PC-3 (cell line): Measurements from ENCODE around the gene CDC37L1. TPM values are rescaled to one million over a fixed set of nuclear protein-coding genes. Genes with fewer than 3 reads are reported as not detected.
A peak's percentile ranks its signal among the peaks of the same experiment; 100 is the strongest.

Experiments used
- ATAC-seq: fragments of 200-7000 bp; cut with Tn5 transposase; 2 replicates; pipeline ENCODE4 v1.9.1; 2020; ENCODE audit warnings: mild to moderate bottlenecking, moderate library complexity
- BruUV-seq: library from RNA; stranded (reverse); fragments of 400-500 nt; replicated peaks from 2 replicates; lab custom pipeline; 2021; lab: Mats Ljungman, UMichigan
- CTCF ChIA-PET: fragments of 300-600 bp; sonication (Branson Sonifier 250); formaldehyde crosslinking; loops from one replicate; lab custom pipeline; 2022; ENCODE audit warnings: antibody characterized with exemption; lab: Charles Lee
- POLR2A ChIA-PET: fragments of 300-600 bp; sonication (Branson Sonifier 250); formaldehyde crosslinking; loops from one replicate; lab custom pipeline; 2022; ENCODE audit warnings: antibody characterized with exemption; ENCODE audit not compliant: unreplicated experiment; lab: Charles Lee
- DNase-seq: peaks from one replicate; pipeline ENCODE4 v3.0.0-alpha.2; 2015
- H2AFZ ChIP-seq: fragments of 300-600 bp; sonication (generic); 2 replicates; pipeline ENCODE4 v1.6.0; 2016; ENCODE audit warnings: antibody characterized with exemption, low read length
- H3F3A ChIP-seq: fragments of 300-600 bp; sonication (generic); one replicate; pipeline ENCODE4 v1.6.0; 2017; ENCODE audit warnings: antibody characterized with exemption, low read length, control low read depth, mild to moderate bottlenecking; ENCODE audit not compliant: unreplicated experiment
- H3K27ac ChIP-seq: fragments of 300-600 bp; sonication (generic); 2 replicates; pipeline ENCODE4 v1.5.1; 2016; ENCODE audit warnings: mild to moderate bottlenecking, low read length
- H3K27me3 ChIP-seq: fragments of 300-600 bp; sonication (generic); 2 replicates; pipeline ENCODE4 v1.6.1; 2016; ENCODE audit warnings: low read length, mixed read lengths
- H3K36me3 ChIP-seq: fragments of 300-600 bp; sonication (generic); 2 replicates; pipeline ENCODE4 v1.6.1; 2016; ENCODE audit warnings: low read depth, mixed run types, low read length, mixed read lengths
- H3K4me1 ChIP-seq: fragments of 300-600 bp; sonication (generic); 2 replicates; pipeline ENCODE4 v1.5.1; 2016; ENCODE audit warnings: low read length; ENCODE audit not compliant: insufficient read depth
- H3K4me2 ChIP-seq: fragments of 300-600 bp; sonication (generic); 2 replicates; pipeline ENCODE4 v1.6.0; 2016; ENCODE audit warnings: low read length
- H3K4me3 ChIP-seq: fragments of 300-600 bp; sonication (generic); 2 replicates; pipeline ENCODE4 v1.5.1; 2016; ENCODE audit warnings: mild to moderate bottlenecking, low read length, mixed read lengths
- H3K79me2 ChIP-seq: fragments of 300-600 bp; sonication (generic); 2 replicates; pipeline ENCODE4 v1.6.1; 2017; ENCODE audit warnings: low read length, mixed read lengths
- H3K9ac ChIP-seq: fragments of 300-600 bp; sonication (generic); 2 replicates; pipeline ENCODE4 v1.6.0; 2016; ENCODE audit warnings: mild to moderate bottlenecking, low read length
- H3K9me2 ChIP-seq: fragments of 300-600 bp; sonication (generic); replicated peaks from 2 replicates; pipeline ENCODE4 v1.6.1; 2016; ENCODE audit warnings: mixed run types, low read length, mixed read lengths
- H3K9me3 ChIP-seq: fragments of 300-600 bp; sonication (generic); 2 replicates; pipeline ENCODE4 v1.6.1; 2016; ENCODE audit warnings: low read length, mixed read lengths
- H4K20me1 ChIP-seq: fragments of 300-600 bp; sonication (generic); 2 replicates; pipeline ENCODE4 v1.6.1; 2016; ENCODE audit warnings: low read length, mixed read lengths
- EZH2 ChIP-seq: fragments of 300-600 bp; sonication (generic); IDR thresholded peaks from one replicate; pipeline ENCODE4 v1.6.1; 2017; ENCODE audit warnings: antibody characterized with exemption, mild to moderate bottlenecking, low read length; ENCODE audit not compliant: unreplicated experiment
- EZH2phosphoT487 ChIP-seq: fragments of 300-600 bp; sonication (generic); IDR thresholded peaks from 2 replicates; pipeline ENCODE4 v1.6.1; 2018; ENCODE audit warnings: mild to moderate bottlenecking, antibody characterized with exemption, low read length, borderline replicate concordance
- intact Hi-C: fragments of 100-400 bp; cut with micrococcal nuclease; formaldehyde crosslinking; loops from 2 replicates; pipeline ENCODE4 v1.9.0; 2023
- total RNA-seq: library from RNA; depleted of rRNA; stranded (reverse); fragments of >200 nt; gene quantifications from 2 replicates; pipeline ENCODE4 v1.2.3, GENCODE V29; 2014
- TF ChIP-seq, protein P1 (sequence below): fragments of 300-600 bp; sonication (generic); conservative IDR thresholded peaks from 2 replicates; pipeline ENCODE4 v1.5.1; 2017; ENCODE audit warnings: antibody characterized with exemption, low read depth, mild to moderate bottlenecking, low read length

Gene CDC37L1
- total RNA-seq, 1 experiment from 2014 or later: 5.1 TPM

GRCh38 chr9:4700091-4700490 lies 20.7 kb downstream of the CDC37L1 start:
- Histone ChIP-seq H3K27ac (no peak overlapping the region), H3K9me3 (no peaks in the 10 kb centered on the region), H3K79me2 (no peaks in the 10 kb centered on the region), H3F3A (no peaks in the 10 kb centered on the region), H3K4me2 (no peak overlapping the region), H3K4me1 (peaks cover 10% of the 10 kb centered on the region; the same call in 1 of the 2 replicates), H3K4me3 (no peak overlapping the region), H3K9ac (no peak overlapping the region), H3K27me3 (no peaks in the 10 kb centered on the region), H3K36me3 (peaks cover 18% of the 10 kb centered on the region), H3K9me2 (no peaks in the 10 kb centered on the region), H4K20me1 (no peaks in the 10 kb centered on the region), H2AFZ (no peak overlapping the region)
- ChIA-PET POLR2A (no interaction called here), CTCF (no interaction called here)
- intact Hi-C loops: no loop called here
- ATAC-seq: peak; percentile 46; the same call in 1 of the 2 replicates
- TF ChIP-seq, protein P1, sequence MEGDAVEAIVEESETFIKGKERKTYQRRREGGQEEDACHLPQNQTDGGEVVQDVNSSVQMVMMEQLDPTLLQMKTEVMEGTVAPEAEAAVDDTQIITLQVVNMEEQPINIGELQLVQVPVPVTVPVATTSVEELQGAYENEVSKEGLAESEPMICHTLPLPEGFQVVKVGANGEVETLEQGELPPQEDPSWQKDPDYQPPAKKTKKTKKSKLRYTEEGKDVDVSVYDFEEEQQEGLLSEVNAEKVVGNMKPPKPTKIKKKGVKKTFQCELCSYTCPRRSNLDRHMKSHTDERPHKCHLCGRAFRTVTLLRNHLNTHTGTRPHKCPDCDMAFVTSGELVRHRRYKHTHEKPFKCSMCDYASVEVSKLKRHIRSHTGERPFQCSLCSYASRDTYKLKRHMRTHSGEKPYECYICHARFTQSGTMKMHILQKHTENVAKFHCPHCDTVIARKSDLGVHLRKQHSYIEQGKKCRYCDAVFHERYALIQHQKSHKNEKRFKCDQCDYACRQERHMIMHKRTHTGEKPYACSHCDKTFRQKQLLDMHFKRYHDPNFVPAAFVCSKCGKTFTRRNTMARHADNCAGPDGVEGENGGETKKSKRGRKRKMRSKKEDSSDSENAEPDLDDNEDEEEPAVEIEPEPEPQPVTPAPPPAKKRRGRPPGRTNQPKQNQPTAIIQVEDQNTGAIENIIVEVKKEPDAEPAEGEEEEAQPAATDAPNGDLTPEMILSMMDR: no peak
- peak; percentile 28 for DNase-seq
- no TSS peak for BruUV-seq

DNA sequence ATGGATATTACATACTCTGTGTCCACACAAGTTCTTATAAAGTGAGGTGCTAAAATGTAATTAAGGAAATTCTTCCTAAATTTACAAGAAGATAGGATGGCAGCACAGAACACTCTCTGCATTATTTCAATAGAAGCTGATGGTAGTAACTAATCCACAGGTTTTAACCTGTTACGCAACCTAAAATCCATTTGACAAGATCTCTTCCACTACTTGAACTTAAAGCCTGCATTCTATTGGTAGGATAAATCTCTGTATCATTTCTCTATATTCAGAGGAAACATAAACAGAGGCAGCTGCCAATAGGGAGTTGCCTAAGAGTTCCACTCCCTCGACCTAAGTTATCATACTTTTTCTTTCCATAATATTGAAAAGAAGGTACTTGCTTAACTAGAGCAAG lies 21.6 kb downstream of the CDC37L1 start:
- peaks cover 18% of the 10 kb centered on the region for H3K36me3 ChIP-seq
- no peaks in the 10 kb centered on the region for H3F3A ChIP-seq
- H3K9me3 ChIP-seq: no peaks in the 10 kb centered on the region
- H4K20me1 ChIP-seq: no peaks in the 10 kb centered on the region
- no peak overlapping the region for H2AFZ ChIP-seq
- no TSS peak for BruUV-seq
- no peak overlapping the region for H3K27ac ChIP-seq
- DNase-seq (no peak), ATAC-seq (no peak)
- peaks cover 10% of the 10 kb centered on the region; the same call in 1 of the 2 replicates for H3K4me1 ChIP-seq
- no peaks in the 10 kb centered on the region for H3K9me2 ChIP-seq
- TF ChIP-seq EZH2phosphoT487 (no peak), EZH2 (no peak)
- TF ChIP-seq, protein P1: no peak
- ChIA-PET CTCF (no interaction called here), POLR2A (no interaction called here)
- no peak overlapping the region for H3K9ac ChIP-seq
- no peaks in the 10 kb centered on the region for H3K79me2 ChIP-seq
- H3K4me3 ChIP-seq: no peak overlapping the region
- no peak overlapping the region for H3K4me2 ChIP-seq
- no peaks in the 10 kb centered on the region for H3K27me3 ChIP-seq
- intact Hi-C loops: no loop called here

DNA sequence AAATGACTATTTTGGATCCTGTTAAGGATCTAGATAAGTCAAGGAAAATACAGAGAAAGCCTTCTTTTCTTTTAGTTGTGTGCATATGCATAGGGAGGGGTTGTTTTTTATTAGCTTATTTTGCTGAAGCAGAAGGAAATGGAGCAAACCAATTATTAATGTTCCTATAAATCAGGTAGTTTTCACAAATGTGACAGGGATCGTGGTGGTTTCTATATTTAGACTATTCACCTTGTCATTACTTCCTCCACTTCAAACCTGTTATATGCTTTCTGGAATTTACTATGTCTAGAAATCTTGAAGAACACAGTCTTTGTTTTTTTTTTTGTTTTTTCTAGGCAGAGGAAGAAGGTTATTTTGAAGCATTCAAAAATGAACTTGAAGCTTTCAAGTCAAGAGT lies 22.2 kb downstream of the CDC37L1 start:
- Histone ChIP-seq H3K9me3 (no peaks in the 10 kb centered on the region), H3F3A (no peaks in the 10 kb centered on the region), H3K4me2 (no peak overlapping the region), H3K4me3 (no peak overlapping the region), H4K20me1 (no peaks in the 10 kb centered on the region), H3K36me3 (peaks cover 18% of the 10 kb centered on the region), H3K27me3 (no peaks in the 10 kb centered on the region), H3K9ac (no peak overlapping the region), H3K27ac (no peak overlapping the region), H3K4me1 (peaks cover 10% of the 10 kb centered on the region; the same call in 1 of the 2 replicates), H2AFZ (no peak overlapping the region), H3K79me2 (no peaks in the 10 kb centered on the region), H3K9me2 (no peaks in the 10 kb centered on the region)
- ATAC-seq: no peak
- ChIA-PET POLR2A (no interaction called here), CTCF (no interaction called here)
- BruUV-seq: no TSS peak
- intact Hi-C loops: no loop called here
- DNase-seq: no peak
- TF ChIP-seq EZH2phosphoT487 (no peak), EZH2 (no peak)
- TF ChIP-seq, protein P1: no peak
